HG03469 (cell line): ENCODE data around the gene SLC35G6.

Source experiments
- ATAC-seq: cut with Tn5 transposase; IDR thresholded peaks from one replicate; pipeline ENCODE4 v1.9.1; 2021; ENCODE audit warnings: mild to moderate bottlenecking, moderate library complexity, moderate number of reproducible peaks; ENCODE audit not compliant: unreplicated experiment

The SLC35G6 gene

DNA sequence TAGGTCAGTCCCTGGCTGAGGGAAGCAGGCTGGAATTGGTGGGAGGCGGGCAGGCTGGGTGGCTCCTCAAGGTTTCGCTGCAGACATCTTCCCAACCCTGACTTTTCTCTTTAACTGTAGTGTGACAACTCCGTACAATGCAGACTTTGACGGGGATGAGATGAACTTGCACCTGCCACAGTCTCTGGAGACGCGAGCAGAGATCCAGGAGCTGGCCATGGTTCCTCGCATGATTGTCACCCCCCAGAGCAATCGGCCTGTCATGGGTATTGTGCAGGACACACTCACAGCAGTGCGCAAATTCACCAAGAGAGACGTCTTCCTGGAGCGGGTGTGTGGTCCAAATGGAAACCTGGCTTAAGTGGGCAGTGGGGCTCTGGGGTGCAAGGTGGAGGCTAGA, 17.9 kb downstream of the SLC35G6 start:
- ATAC-seq: no peak

DNA sequence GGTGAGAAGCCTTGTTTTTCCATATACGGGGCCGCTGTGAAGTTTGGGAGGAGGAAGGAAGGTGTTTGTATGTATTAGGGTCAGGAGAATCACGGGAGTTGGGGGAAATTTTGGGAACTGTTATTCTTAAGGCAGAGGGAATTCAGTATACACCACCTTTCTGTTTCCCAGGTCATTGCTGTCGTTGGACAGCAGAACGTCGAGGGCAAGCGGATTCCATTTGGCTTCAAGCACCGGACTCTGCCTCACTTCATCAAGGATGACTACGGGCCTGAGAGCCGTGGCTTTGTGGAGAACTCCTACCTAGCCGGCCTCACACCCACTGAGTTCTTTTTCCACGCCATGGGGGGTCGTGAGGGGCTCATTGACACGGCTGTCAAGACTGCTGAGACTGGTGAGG, 20.5 kb downstream of the SLC35G6 start:
- ATAC-seq: no peak

DNA sequence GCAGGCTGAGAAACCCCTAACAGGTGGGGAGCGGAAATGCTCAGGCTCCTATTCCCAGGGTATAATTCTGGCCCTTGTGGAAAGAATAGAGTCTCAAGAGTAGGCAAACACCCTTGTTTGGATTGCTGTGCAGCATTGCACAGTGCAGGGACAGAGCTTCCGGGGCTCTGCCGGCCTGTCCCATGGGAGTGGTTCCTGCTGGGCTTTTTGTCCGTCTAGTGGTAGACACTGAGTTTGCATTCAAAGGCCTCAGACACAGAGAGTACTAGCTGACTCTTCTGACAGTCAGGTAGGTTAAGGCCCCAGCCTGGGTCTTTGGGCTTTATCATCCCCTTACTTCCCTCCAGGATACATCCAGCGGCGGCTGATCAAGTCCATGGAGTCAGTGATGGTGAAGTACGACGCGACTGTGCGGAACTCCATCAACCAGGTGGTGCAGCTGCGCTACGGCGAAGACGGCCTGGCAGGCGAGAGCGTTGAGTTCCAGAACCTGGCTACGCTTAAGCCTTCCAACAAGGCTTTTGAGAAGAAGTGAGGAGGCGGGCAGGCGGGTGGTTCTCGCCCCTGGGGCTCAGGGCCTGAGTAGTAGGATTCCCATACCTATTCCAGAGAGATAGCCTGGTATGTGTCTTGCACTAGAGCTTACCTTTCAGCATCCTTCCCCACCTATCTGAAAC, 21.1 kb downstream of the SLC35G6 start:
- ATAC-seq: no peak

DNA sequence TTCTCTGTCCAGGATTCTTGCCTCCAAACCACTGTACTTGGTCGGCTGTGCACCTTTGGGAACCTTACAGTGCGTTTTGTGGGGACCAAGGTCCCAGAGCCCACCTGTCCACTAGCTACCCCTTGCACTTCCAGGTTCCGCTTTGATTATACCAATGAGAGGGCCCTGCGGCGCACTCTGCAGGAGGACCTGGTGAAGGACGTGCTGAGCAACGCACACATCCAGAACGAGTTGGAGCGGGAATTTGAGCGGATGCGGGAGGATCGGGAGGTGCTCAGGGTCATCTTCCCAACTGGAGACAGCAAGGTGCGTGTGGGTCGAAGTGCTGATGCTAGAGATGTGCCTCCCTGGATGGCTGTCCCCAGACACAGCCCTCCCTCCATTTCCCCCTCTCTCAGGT, 21.7 kb downstream of the SLC35G6 start:
- no peak for ATAC-seq

DNA sequence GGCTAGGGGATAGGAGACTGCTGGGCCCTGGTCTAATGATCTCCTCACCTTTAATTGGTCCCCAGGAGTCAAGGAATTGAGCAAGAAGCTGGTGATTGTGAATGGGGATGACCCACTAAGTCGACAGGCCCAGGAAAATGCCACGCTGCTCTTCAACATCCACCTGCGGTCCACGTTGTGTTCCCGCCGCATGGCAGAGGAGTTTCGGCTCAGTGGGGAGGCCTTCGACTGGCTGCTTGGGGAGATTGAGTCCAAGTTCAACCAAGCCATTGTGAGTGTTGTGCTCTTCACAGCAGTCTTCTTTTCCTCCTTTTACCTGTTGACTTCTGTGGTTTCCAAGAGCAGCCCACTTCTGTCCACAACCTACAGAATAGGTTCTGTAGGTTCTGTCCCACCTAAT, 22.3 kb downstream of the SLC35G6 start:
- ATAC-seq: no peak

DNA sequence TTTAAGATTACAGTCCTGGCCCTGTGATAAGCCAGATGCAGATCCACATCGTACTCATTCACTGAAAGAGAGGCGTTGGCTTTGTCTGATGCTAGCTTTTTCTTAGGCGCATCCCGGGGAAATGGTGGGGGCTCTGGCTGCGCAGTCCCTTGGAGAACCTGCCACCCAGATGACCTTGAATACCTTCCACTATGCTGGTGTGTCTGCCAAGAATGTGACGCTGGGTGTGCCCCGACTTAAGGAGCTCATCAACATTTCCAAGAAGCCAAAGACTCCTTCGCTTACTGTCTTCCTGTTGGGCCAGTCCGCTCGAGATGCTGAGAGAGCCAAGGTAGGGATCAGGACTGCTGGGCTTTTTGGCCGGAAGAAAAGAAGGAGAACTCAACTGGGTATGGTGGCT, 26.9 kb downstream of the SLC35G6 start:
- ATAC-seq: no peak

DNA sequence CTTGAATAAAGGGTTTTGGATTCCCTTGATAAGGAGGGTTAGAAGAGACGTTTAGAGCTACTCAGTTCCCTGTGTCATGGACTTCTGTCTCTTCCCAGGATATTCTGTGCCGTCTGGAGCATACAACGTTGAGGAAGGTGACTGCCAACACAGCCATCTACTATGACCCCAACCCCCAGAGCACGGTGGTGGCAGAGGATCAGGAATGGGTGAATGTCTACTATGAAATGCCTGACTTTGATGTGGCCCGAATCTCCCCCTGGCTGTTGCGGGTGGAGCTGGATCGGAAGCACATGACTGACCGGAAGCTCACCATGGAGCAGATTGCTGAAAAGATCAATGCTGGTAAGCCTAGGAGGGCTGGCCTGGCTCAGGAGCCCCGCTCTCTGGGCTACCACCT, 27.6 kb downstream of the SLC35G6 start:
- ATAC-seq: no peak

DNA sequence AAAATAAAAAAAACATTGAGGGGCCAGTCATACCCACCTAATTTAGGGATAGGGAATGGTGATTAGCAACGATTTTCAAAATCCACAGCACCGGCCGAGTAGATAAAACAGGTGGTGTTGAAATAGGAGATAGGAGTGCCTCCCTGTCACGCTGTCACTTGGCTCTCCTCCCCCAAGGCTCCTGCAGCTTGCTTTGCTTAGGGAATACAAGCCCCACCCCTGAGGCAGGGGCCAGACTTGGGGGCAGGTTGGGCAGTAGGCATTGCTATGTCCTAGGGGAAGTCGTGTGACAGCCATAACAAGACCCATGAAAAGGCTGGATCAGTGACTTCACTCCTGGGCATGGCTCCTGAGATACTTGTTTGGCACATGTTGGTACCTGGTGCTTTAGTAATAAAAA, 28.7 kb downstream of the SLC35G6 start:
- no peak for ATAC-seq

DNA sequence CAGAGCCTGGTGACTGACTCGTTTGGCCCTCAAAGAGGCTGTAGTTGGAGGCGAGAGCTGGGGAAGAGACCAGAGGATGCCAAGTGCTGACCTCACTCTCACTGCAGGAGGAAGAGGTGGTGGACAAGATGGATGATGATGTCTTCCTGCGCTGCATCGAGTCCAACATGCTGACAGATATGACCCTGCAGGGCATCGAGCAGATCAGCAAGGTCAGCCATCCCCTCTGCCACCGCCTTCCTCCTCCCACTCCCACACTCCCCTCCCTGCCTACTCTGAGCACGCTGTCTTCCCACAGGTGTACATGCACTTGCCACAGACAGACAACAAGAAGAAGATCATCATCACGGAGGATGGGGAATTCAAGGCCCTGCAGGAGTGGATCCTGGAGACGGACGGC, 29.9 kb downstream of the SLC35G6 start:
- no peak for ATAC-seq

DNA sequence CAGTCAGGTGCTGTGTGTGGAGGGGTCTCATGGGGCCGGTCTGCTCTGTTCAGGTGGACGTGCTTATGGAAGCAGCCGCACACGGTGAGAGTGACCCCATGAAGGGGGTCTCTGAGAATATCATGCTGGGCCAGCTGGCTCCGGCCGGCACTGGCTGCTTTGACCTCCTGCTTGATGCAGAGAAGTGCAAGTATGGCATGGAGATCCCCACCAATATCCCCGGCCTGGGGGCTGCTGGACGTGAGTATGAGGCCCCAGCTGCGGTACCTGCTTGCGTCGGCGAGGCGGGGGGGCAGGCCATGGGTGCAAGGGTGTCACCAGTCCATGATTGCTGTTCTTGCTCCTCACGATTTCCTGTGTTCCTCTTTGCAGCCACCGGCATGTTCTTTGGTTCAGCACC, 30.9 kb downstream of the SLC35G6 start:
- ATAC-seq: no peak

DNA sequence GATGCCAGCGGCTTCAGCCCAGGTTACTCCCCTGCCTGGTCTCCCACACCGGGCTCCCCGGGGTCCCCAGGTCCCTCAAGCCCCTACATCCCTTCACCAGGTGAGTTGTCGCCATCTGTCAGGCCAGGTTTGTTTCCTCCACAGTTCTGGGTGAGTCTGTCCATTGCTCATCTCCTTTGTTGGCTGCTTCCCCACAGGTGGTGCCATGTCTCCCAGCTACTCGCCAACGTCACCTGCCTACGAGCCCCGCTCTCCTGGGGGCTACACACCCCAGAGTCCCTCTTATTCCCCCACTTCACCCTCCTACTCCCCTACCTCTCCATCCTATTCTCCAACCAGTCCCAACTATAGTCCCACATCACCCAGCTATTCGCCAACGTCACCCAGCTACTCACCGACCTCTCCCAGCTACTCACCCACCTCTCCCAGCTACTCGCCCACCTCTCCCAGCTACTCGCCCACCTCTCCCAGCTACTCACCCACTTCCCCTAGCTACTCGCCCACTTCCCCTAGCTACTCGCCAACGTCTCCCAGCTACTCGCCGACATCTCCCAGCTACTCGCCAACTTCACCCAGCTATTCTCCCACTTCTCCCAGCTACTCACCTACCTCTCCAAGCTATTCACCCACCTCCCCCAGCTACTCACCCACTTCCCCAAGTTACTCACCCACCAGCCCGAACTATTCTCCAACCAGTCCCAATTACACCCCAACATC, 31.7 kb downstream of the SLC35G6 start:
- ATAC-seq: no peak

DNA sequence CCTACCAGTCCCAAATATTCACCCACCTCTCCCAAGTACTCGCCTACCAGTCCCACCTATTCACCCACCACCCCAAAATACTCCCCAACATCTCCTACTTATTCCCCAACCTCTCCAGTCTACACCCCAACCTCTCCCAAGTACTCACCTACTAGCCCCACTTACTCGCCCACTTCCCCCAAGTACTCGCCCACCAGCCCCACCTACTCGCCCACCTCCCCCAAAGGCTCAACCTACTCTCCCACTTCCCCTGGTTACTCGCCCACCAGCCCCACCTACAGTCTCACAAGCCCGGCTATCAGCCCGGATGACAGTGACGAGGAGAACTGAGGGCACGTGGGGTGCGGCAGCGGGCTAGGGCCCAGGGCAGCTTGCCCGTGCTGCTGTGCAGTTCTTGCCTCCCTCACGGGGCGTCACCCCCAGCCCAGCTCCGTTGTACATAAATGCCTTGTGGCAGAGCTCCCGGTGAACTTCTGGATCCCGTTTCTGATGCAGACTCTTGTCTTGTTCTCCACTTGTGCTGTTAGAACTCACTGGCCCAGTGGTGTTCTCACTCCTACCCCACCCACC, 32.7 kb downstream of the SLC35G6 start:
- no peak for ATAC-seq

DNA sequence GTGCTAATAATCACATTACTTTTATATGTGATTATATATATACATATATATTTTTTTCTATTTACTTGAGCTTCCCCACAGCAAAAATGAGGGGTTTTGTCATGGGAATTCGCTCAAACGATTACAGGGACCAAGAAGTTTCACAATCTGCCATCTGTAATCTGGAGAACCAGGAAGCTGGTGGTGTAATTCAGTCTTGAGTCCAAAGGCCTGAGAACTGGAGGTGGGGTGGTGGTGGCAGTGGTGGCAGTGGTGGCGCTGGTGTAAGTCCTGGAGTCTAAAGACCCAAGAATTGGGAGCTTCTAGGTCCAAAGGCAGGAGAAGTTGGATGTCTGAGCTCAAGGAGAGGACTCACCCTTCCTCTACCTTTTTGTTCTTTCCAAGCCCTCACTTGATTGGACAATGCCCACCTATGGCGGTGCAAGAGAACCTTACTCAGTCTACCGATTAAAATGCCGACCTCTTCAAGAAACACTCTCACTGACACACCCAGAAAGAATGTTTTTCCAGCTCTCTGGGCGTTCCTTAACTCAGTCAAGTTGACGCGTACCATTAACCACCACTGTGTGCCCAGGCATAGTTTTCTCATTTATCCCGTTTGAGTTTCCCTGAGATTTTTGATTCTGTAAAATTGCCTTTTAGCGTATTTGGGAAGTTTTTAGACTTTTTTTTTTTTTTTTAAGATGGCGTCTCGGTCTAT, 34.8 kb downstream of the SLC35G6 start:
- no peak for ATAC-seq

DNA sequence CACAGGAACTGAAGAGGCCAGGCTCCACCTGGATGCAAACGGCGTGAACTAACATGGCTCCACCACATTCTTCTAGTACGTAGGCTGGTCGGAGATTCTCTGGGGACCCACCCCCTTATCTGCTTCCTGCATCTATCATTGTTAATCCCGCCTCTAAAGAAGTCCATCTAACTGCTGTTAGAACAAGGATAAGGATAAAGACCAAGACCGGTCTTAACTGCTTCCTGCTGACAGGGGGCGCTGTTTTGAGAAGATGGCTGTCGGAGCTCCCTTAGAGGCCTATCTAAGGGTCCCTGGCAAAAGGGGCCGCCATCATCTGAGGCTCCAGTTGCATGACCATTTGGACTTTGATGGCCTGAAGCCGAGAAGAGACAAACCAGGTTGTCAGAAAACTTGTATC, 41.8 kb downstream of the SLC35G6 start:
- no peak for ATAC-seq

DNA sequence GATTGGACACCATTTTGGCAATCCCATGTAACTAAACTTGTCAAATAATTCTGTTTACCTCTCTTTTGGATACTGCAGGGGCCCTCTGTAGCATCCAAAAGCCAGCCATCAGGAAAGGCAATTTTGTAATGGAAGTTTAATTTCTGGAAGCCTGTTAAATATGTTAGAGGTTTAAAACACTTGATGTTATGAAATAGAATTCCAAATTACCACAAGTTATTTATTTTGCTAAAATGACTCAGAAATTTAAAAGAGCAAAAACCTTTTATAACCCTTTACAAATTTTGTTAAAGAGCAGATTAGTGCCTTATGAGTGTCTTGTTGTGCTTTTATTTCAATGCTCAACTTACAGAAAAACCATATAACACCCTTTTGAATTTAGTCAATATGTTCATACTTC, 47.6 kb downstream of the SLC35G6 start:
- ATAC-seq: no peak

DNA sequence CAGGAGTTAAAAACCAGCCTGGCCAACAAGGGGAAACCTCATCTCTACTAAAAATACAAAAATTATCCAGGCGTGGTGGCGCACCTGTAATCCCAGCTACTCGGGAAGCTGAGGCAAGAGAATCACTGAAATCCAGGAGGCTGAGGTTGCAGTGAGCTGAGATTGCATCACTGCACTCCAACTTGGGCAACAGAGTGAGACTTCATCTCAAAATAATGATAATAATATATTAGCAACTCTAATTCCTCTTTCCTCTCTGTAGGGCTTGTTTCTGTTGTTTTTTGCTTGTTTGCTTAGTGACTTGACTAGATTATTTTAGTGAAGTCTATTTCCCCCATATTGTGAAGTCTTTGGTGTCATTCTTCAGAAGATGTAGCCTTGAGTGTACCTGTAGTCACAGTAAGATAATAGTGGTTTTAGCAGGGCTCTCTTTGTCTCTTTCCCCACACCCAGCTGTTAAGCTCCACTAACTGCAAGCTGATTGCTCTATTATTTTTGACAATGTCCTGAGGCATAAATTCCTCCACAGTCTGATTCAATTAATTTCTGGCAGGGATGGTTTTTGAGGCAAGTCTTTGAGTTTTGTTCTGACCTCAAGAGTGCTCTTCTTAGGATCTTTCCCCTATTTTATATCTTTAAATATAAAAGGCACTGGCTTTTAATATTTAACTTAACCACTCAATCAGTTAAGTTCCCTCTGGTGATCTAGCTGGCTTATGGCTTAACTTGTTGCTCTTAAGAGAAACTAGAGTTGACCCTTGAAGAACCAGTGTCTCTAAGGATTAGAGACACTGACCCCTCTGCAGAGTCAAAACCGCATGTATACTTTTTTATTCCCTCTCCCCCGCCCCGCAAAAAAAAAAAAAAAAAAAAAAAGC, 49.0 kb downstream of the SLC35G6 start:
- no peak for ATAC-seq
